ENCODE data around the gene MYL10. TPM values are rescaled to one million over a fixed set of nuclear protein-coding genes. Genes with fewer than 3 reads are reported as not detected.

Gene MYL10
- total and polyA plus RNA-seq, 2 donors (not counting 3 experiments of a cell fraction or from before 2014, with no cell fraction given), result not detected

DNA sequence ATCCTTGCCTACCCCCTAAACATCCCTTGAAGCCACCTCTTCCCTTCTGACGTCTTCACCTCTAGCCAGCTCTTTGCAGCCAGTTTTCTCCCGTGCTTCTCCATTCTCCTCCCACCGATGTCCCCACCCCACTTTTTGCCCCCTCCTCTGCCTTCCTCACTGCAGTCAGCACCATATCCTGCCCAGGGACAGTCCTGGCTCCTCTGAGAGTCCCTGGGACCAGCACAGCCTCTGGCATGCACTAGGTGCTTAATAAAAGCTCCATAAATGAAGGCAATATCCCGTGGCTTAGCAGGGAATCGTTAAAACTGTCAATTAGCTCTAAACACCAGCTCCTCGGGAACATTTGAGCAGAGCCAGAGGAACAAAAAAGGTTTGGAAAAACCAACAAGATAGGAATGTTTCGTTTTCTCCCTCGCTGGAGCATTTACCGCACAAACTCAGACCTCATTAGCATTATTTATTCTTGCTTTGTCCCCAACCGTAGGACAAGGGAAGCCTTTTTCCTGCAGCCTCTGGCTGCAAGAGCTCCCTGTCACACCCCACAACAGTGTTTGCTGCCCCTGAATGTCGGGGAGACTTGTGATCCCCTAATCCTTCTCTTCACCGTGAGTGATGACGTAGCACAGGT lies 16.1 kb downstream of the MYL10 start:
- no peak overlapping the region for H3K4me2 ChIP-seq (ENCODE audit: insufficient read depth, low read length)
- no peak for FAIRE-seq

DNA sequence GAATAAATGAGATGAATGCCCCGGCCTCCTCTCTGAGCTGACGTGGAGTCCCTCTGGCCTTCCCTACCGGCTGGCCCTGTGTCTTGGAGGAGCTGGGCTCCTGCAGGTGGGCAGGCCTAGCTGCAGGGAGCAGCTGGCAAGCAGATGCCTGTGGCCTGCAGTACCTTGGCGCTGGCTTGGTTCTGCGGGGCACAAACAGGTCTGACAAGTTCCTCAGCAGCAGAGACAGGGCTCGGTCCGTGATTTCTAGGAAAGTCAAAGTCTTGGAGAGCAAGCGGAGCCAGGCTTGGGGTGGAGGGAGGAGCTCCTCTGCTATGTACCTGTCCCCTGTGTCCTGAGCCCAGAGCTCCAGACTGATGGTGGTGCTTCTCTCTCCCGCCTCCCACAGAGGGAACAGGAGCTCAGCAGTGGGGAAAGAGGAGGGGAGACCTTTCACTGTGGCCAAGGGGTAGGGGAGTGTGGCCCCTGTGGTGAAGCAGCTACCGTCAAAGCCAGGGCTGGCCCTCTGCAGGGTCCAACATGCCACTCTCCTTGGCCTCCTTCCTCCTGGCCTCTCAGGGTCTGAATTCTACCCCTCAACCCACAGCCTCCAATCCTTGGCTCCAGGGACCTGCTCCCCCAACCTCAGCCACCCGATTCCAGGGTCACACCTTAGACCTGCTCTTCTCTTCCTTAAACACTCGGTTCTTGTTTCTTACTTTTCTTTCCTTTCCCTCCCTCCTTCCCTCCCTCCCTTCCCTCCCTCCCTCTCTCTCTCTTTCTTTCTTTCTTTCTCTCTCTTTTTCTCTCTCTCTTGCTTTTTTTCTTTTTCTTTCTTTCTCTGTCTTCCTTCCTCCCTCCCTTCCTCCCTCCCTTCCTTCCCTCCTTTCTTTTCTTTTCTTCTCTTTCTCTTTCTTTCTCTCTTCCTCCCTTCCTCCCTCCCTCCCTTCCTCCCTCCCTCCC lies 20.1 kb downstream of the MYL10 start:
- no peaks in the 10 kb centered on the region for H3K79me2 ChIP-seq (ENCODE audit: control insufficient read depth, insufficient read depth, low read length)
- ChIA-PET CTCF (no interaction called here), POLR2A (no interaction called here)
- FAIRE-seq, result no peak
- H3K9me3 ChIP-seq (replicated peaks; ENCODE audit: control insufficient read depth, insufficient read depth, low read length), result no peaks in the 10 kb centered on the region
- peaks cover 4 to 8% of the 10 kb centered on the region in 2 experiments for H3K27me3 ChIP-seq (ENCODE audit: control insufficient read depth in 2 of 2, insufficient read depth in 2 of 2, low read length in 2 of 2)
- H4K20me1 ChIP-seq (replicated peaks; ENCODE audit: control insufficient read depth, extremely low read depth, insufficient read depth, low read length), result no peaks in the 10 kb centered on the region
- H3K9me1 ChIP-seq (replicated peaks; ENCODE audit: control insufficient read depth, extremely low read depth, insufficient read depth, low read length), result no peaks in the 10 kb centered on the region
- H3K4me2 ChIP-seq (ENCODE audit: insufficient read depth, low read length), result no peak overlapping the region
- intact Hi-C loops (cut with micrococcal nuclease) (no loop called here), dilution Hi-C loops (cut with MboI; ENCODE audit: extremely low pct_ligation_motif_present, low sequenced_read_pairs) (no loop called here)
- no peak for DNase-seq (ENCODE audit: low read depth, low spot score)
- no peak overlapping the region for H2AFZ ChIP-seq (ENCODE audit: low read depth, low read length)
- H3K27ac ChIP-seq (ENCODE audit: insufficient read depth, low read depth, low read length), result no peak overlapping the region
- no peak overlapping the region for H3K9ac ChIP-seq (replicated peaks; ENCODE audit: extremely low read depth, insufficient read depth, low read length)
- no peak overlapping the region for H3K4me3 ChIP-seq (replicated peaks in 1 of 3; ENCODE audit: insufficient read depth in 1 of 3, low read depth in 1 of 3, low read length in 3 of 3)
- no peaks in the 10 kb centered on the region for H3K36me3 ChIP-seq (ENCODE audit: control insufficient read depth in 2 of 2, extremely low read depth in 1 of 2, insufficient read depth in 2 of 2, low read length in 2 of 2)
- H3K4me1 ChIP-seq (ENCODE audit: control insufficient read depth, extremely low read depth, insufficient read depth, low read length), result no peaks in the 10 kb centered on the region
- TF ChIP-seq, protein P1, sequence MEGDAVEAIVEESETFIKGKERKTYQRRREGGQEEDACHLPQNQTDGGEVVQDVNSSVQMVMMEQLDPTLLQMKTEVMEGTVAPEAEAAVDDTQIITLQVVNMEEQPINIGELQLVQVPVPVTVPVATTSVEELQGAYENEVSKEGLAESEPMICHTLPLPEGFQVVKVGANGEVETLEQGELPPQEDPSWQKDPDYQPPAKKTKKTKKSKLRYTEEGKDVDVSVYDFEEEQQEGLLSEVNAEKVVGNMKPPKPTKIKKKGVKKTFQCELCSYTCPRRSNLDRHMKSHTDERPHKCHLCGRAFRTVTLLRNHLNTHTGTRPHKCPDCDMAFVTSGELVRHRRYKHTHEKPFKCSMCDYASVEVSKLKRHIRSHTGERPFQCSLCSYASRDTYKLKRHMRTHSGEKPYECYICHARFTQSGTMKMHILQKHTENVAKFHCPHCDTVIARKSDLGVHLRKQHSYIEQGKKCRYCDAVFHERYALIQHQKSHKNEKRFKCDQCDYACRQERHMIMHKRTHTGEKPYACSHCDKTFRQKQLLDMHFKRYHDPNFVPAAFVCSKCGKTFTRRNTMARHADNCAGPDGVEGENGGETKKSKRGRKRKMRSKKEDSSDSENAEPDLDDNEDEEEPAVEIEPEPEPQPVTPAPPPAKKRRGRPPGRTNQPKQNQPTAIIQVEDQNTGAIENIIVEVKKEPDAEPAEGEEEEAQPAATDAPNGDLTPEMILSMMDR (IDR thresholded peaks at IDR 0.05; ENCODE audit: extremely low read depth in 1 of 2, insufficient read depth in 1 of 2, low read depth in 1 of 2, low read length in 2 of 2), result no peak
- TF ChIP-seq, protein P2, sequence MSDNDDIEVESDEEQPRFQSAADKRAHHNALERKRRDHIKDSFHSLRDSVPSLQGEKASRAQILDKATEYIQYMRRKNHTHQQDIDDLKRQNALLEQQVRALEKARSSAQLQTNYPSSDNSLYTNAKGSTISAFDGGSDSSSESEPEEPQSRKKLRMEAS (IDR thresholded peaks at IDR 0.05; ENCODE audit: insufficient read depth, insufficient read length), result no peak
- no peak for TF ChIP-seq FOS (IDR thresholded peaks at IDR 0.05; ENCODE audit: borderline replicate concordance, insufficient read depth, low read length)
- TF ChIP-seq POLR2AphosphoS5 (IDR thresholded peaks at IDR 0.05; ENCODE audit: insufficient read depth, low read depth, low read length), result no peak
- no peak for TF ChIP-seq MYC (IDR thresholded peaks at IDR 0.05; ENCODE audit: low read depth, low read length)
- no peak for TF ChIP-seq JUN (IDR thresholded peaks at IDR 0.05; ENCODE audit: borderline replicate concordance, insufficient read depth, insufficient read length, low read depth)
- no peak for TF ChIP-seq GATA2 (IDR thresholded peaks at IDR 0.05; ENCODE audit: insufficient read depth, insufficient read length, low read depth, low read length)
- no peak for TF ChIP-seq POLR2A (IDR thresholded peaks at IDR 0.05; ENCODE audit: low read depth, low read length)
- TF ChIP-seq EZH2 (IDR thresholded peaks at IDR 0.05; ENCODE audit: borderline replicate concordance, low read depth, low read length, severe bottlenecking), result no peak
- no TSS peak for BruUV-seq (replicated peaks)

More for the DNA sequence above, 16.1 kb downstream of the MYL10 start:
- Histone ChIP-seq H3K4me1 (ENCODE audit: control insufficient read depth, extremely low read depth, insufficient read depth, low read length) (no peaks in the 10 kb centered on the region), H3K27ac (ENCODE audit: insufficient read depth, low read depth, low read length) (no peak overlapping the region), H3K79me2 (ENCODE audit: control insufficient read depth, insufficient read depth, low read length) (no peaks in the 10 kb centered on the region), H3K36me3 (ENCODE audit: control insufficient read depth in 2 of 2, extremely low read depth in 1 of 2, insufficient read depth in 2 of 2, low read length in 2 of 2) (no peaks in the 10 kb centered on the region), H3K9ac (replicated peaks; ENCODE audit: extremely low read depth, insufficient read depth, low read length) (no peak overlapping the region), H2AFZ (ENCODE audit: low read depth, low read length) (no peak overlapping the region), H3K27me3 (ENCODE audit: control insufficient read depth in 2 of 2, insufficient read depth in 2 of 2, low read length in 2 of 2) (peaks cover 4 to 8% of the 10 kb centered on the region in 2 experiments), H3K9me1 (replicated peaks; ENCODE audit: control insufficient read depth, extremely low read depth, insufficient read depth, low read length) (no peaks in the 10 kb centered on the region), H3K9me3 (replicated peaks; ENCODE audit: control insufficient read depth, insufficient read depth, low read length) (no peaks in the 10 kb centered on the region), H4K20me1 (replicated peaks; ENCODE audit: control insufficient read depth, extremely low read depth, insufficient read depth, low read length) (no peaks in the 10 kb centered on the region), H3K4me3 (replicated peaks in 1 of 3; ENCODE audit: insufficient read depth in 1 of 3, low read depth in 1 of 3, low read length in 3 of 3) (no peak overlapping the region)
- no TSS peak for BruUV-seq (replicated peaks)
- CTCF ChIA-PET, result interaction anchor here (1.2 kb wide), 1 partner anchor 14 kb away, joined by 3 read pairs; no protein-coding TSS in a partner anchor
- POLR2A ChIA-PET, result no interaction called here
- intact Hi-C loops (cut with micrococcal nuclease) (no loop called here), dilution Hi-C loops (cut with MboI; ENCODE audit: extremely low pct_ligation_motif_present, low sequenced_read_pairs) (no loop called here)
- TF ChIP-seq MYC (IDR thresholded peaks at IDR 0.05; ENCODE audit: low read depth, low read length), result no peak
- TF ChIP-seq, protein P2 (IDR thresholded peaks at IDR 0.05; ENCODE audit: insufficient read depth, insufficient read length), result no peak
- no peak for DNase-seq (ENCODE audit: low read depth, low spot score)

Data from endothelial cell of umbilical vein (primary cell).